ENCODE results near the gene TECPR2.
A peak's percentile ranks its signal among the peaks of the same experiment; 100 is the strongest.

Gene TECPR2, protein sequence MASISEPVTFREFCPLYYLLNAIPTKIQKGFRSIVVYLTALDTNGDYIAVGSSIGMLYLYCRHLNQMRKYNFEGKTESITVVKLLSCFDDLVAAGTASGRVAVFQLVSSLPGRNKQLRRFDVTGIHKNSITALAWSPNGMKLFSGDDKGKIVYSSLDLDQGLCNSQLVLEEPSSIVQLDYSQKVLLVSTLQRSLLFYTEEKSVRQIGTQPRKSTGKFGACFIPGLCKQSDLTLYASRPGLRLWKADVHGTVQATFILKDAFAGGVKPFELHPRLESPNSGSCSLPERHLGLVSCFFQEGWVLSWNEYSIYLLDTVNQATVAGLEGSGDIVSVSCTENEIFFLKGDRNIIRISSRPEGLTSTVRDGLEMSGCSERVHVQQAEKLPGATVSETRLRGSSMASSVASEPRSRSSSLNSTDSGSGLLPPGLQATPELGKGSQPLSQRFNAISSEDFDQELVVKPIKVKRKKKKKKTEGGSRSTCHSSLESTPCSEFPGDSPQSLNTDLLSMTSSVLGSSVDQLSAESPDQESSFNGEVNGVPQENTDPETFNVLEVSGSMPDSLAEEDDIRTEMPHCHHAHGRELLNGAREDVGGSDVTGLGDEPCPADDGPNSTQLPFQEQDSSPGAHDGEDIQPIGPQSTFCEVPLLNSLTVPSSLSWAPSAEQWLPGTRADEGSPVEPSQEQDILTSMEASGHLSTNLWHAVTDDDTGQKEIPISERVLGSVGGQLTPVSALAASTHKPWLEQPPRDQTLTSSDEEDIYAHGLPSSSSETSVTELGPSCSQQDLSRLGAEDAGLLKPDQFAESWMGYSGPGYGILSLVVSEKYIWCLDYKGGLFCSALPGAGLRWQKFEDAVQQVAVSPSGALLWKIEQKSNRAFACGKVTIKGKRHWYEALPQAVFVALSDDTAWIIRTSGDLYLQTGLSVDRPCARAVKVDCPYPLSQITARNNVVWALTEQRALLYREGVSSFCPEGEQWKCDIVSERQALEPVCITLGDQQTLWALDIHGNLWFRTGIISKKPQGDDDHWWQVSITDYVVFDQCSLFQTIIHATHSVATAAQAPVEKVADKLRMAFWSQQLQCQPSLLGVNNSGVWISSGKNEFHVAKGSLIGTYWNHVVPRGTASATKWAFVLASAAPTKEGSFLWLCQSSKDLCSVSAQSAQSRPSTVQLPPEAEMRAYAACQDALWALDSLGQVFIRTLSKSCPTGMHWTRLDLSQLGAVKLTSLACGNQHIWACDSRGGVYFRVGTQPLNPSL (N-terminal part only)

DNA sequence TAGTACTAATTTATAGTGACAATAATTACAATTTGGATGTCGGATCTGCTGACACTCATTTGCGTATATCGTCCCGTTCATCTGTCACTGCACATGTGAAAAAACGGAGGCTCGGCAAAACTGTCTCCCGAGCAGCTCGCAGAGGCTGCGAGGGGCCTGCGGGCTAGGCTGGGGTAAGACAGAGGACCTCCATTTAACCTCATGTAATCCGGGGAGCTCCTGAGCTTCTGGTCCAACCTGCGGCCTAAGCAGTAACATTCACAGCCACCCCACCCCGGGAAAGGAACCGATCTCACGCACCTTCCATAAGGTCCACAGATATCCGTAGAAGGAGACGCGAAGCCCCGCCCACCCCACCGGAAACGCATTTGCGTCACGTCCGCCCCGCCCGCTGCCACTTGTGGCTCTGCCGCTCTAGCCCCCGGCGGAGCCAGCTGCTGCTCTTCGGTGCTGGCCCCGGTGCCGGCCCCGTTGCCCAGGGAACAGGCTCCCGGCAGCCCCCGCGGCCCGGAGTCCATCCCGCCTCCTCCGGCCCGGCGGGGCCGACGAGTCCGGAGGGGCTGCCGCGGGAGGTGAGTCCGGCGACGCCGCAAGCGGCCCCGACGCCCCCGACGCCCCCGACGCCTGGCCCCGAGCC lies at the start of gene TECPR2, which contains the start of gene CINP:
Gene TECPR2, plus strand, starts transcription at position 397 of the 637 bp plus-strand sequence. CDS start 13,781 bp downstream, outside the sequence.
Gene CINP, minus strand, starts transcription at position 346 of the 637 bp plus-strand sequence. Its CDS starts 39 bp downstream, at position 307.
- peak within 1 kb of the TSS; percentile 97 for H3K27ac ChIP-seq (ENCODE audit: low read depth, low read length)
- H3K36me3 ChIP-seq (ENCODE audit: insufficient read depth, low read length) = peaks cover 8% of the 10 kb centered on the region
- H3K9ac ChIP-seq (ENCODE audit: low read length) = peak within 1 kb of the TSS; percentile 96
- no peaks in the 10 kb centered on the region for H3K9me3 ChIP-seq (ENCODE audit: low read length)
- H3K4me3 ChIP-seq (ENCODE audit: low read depth in 1 of 2, low read length in 2 of 2) = peak within 1 kb of the TSS; percentile 99
- H3K4me1 ChIP-seq (ENCODE audit: insufficient read depth, low read length) = peaks cover 29% of the 10 kb centered on the region
- H3K27me3 ChIP-seq (ENCODE audit: control insufficient read depth in 1 of 2, insufficient read depth in 2 of 2, low read length in 2 of 2) = no peaks in the 10 kb centered on the region

DNA sequence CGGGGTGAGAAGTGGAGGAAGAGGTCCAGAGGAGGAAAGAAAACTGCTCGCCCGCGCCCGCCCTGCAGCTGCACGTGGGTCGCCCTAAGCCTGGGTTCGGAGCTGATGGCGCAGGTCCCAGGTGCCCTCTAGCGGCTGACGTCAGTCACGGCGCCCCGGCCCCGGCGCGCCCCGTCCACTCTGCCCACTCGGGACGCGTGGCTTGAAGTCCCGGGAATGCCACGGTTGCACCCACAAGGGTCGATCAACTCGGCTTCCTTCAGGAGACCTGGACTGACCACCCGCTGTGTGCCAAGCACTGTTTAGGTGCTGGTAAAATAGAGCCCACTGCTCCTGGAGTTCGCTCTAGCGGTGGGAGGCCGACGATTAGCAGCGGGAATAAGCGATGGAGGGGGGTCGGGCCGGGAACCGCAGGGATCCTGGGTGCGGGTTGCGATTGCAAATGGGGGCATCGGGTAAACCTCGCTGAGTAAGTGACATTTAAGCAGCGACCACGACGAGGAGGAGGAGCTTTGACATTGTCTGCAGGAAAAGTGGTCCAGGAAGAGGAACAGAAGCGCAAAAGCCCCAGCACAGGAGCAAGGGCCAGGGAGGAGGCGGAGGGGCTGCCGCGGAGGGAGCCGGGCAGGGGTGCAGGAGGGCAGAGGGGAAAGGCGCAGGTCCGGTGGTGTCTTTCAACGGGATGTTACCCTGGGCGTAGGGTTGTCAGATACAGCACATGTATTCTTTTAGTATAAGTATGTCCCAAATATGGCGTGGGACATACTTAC lies 48.3 kb upstream of the TECPR2 start:
- Histone ChIP-seq H3K9ac (ENCODE audit: low read length) (peak overlapping the region; percentile 39), H3K27ac (ENCODE audit: low read depth, low read length) (peak overlapping the region; percentile 5), H3K4me3 (ENCODE audit: low read depth in 1 of 2, low read length in 2 of 2) (peak overlapping the region; percentile 44 to 62), H3K36me3 (ENCODE audit: insufficient read depth, low read length) (no peaks in the 10 kb centered on the region), H3K9me3 (ENCODE audit: low read length) (no peaks in the 10 kb centered on the region), H3K27me3 (ENCODE audit: control insufficient read depth in 1 of 2, insufficient read depth in 2 of 2, low read length in 2 of 2) (no peaks in the 10 kb centered on the region), H3K4me1 (ENCODE audit: insufficient read depth, low read length) (peaks cover 18% of the 10 kb centered on the region)

DNA sequence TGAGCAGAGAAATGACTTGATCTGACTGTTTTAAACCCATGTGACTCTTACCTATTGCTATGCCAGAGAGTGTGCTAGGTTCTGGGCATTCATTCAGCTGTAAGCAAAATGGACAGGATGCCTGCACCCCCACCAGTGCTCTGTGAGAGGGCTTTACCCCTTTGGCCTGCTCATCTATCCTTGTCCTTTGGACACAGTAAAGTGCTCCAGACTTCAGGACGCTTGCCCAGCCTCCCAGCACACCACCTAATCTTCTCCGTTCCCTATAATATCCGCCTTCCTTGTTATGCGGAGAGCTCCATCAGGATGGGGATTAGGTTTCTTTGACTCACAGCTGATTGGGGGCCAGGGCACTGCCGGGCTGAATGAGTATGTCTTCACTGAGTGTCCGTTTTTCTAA lies 47.6 kb upstream of the TECPR2 start:
- Histone ChIP-seq H3K4me3 (ENCODE audit: low read depth in 1 of 2, low read length in 2 of 2) (no peak overlapping the region), H3K9me3 (ENCODE audit: low read length) (no peaks in the 10 kb centered on the region), H3K27me3 (ENCODE audit: control insufficient read depth in 1 of 2, insufficient read depth in 2 of 2, low read length in 2 of 2) (no peaks in the 10 kb centered on the region), H3K36me3 (ENCODE audit: insufficient read depth, low read length) (no peaks in the 10 kb centered on the region), H3K27ac (ENCODE audit: low read depth, low read length) (no peak overlapping the region), H3K4me1 (ENCODE audit: insufficient read depth, low read length) (peaks cover 18% of the 10 kb centered on the region), H3K9ac (ENCODE audit: low read length) (no peak overlapping the region)

DNA sequence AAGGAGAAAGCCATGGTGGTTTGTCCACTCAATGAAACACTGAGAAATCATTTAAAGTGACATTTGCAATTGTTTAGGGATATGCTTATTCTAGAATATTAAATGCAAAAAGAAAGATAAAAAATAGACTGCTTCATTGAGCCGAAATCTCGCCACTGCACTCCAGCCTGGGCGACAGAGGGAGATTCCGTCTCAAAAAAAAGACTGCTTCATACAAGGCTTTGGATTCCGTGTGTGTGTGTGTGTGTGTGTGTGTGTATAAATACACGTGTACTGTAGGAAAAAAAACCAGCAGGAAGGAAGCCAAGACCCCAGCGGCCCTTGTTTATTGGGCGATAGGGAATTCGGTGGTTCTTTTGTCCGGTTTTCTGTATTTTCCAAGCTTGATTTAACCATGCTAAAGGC lies 46.4 kb upstream of the TECPR2 start:
- Histone ChIP-seq H3K4me1 (ENCODE audit: insufficient read depth, low read length) (peaks cover 18% of the 10 kb centered on the region), H3K9me3 (ENCODE audit: low read length) (no peaks in the 10 kb centered on the region), H3K9ac (ENCODE audit: low read length) (peak overlapping the region; percentile 19), H3K4me3 (ENCODE audit: low read depth in 1 of 2, low read length in 2 of 2) (peak overlapping the region; percentile 7 to 80), H3K27me3 (ENCODE audit: control insufficient read depth in 1 of 2, insufficient read depth in 2 of 2, low read length in 2 of 2) (no peaks in the 10 kb centered on the region), H3K27ac (ENCODE audit: low read depth, low read length) (peak overlapping the region; percentile 74), H3K36me3 (ENCODE audit: insufficient read depth, low read length) (no peaks in the 10 kb centered on the region)

DNA sequence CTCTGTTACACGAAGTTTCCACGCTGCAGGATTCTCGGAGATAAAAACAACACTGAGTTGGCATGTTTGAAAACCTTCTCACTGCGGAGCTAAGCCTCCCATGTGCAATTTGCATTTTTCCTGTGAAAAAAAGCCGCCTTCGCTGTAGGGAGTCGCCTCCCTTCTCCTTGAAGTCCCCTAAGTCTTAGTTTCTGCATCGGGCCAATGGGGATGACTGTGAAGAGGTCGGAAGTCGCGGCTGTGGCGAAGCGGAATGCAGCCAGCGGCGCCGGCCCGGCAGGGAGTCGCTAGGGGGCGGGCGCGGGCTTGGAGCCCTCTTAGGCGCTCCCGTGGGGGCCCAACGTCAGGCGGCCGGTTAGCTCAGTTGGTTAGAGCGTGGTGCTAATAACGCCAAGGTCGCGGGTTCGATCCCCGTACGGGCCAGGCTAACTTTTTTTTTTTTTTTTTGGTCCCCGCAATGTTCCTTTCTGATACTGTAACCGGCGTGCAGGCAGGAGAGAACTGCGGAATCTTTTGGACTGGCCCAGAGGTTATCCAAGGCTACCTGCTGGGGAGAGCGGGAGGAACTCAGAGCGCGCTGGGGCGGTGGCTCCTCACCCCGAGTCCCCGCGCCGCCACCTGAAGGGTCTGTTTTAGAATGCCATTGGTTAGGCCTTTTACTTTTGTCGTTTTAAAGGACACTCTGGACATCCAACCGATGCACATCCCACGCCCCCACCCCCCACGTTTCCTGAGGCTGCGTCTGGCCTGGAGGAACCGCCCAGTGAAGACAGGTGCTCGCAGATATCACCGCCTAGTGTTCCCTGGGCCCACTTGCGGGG lies 45.8 kb upstream of the TECPR2 start:
- Histone ChIP-seq H3K9ac (ENCODE audit: low read length) (peak overlapping the region; percentile 19), H3K27me3 (ENCODE audit: control insufficient read depth in 1 of 2, insufficient read depth in 2 of 2, low read length in 2 of 2) (no peaks in the 10 kb centered on the region), H3K36me3 (ENCODE audit: insufficient read depth, low read length) (no peaks in the 10 kb centered on the region), H3K27ac (ENCODE audit: low read depth, low read length) (peak overlapping the region; percentile 74), H3K4me3 (ENCODE audit: low read depth in 1 of 2, low read length in 2 of 2) (peak overlapping the region; percentile 38 to 80), H3K9me3 (ENCODE audit: low read length) (no peaks in the 10 kb centered on the region), H3K4me1 (ENCODE audit: insufficient read depth, low read length) (peaks cover 18% of the 10 kb centered on the region)

DNA sequence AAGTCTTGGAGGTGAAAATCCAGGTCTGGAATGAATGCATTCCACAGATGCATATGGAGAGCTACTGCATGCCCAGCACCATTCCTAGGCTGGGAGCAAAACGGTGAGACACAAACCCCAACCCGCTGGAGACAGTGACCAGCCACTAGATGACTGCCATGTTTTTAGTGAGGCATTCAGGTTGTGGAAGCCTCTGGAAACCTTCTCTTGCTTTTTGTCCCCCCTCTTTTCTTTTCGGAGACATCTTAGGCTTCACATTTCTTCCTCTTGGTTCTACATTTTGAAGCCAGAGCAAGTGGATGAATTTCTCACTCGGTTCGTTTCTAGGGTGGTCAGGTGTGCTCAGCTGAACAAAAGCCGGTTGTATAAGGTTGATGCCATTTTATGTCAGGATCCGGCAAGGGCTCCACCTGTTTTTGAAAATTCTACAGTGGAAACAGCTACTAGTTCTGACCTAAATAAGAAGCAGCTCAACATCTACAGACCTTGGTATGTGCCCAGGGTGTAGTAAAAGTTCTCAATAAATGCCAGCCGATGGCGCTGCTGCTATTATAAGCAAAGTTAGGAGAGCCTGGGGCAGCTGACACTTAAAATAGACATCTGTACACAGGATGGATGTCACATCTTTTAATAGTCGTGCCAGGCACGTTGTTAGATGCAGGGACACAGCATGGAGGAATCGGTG lies 45.0 kb upstream of the TECPR2 start:
- Histone ChIP-seq H3K9ac (ENCODE audit: low read length) (peak overlapping the region; percentile 3), H3K36me3 (ENCODE audit: insufficient read depth, low read length) (no peaks in the 10 kb centered on the region), H3K4me3 (ENCODE audit: low read depth in 1 of 2, low read length in 2 of 2) (peak overlapping the region; percentile 38 to 80), H3K9me3 (ENCODE audit: low read length) (no peaks in the 10 kb centered on the region), H3K27ac (ENCODE audit: low read depth, low read length) (peak overlapping the region; percentile 74), H3K27me3 (ENCODE audit: control insufficient read depth in 1 of 2, insufficient read depth in 2 of 2, low read length in 2 of 2) (no peaks in the 10 kb centered on the region), H3K4me1 (ENCODE audit: insufficient read depth, low read length) (peaks cover 18% of the 10 kb centered on the region)

DNA sequence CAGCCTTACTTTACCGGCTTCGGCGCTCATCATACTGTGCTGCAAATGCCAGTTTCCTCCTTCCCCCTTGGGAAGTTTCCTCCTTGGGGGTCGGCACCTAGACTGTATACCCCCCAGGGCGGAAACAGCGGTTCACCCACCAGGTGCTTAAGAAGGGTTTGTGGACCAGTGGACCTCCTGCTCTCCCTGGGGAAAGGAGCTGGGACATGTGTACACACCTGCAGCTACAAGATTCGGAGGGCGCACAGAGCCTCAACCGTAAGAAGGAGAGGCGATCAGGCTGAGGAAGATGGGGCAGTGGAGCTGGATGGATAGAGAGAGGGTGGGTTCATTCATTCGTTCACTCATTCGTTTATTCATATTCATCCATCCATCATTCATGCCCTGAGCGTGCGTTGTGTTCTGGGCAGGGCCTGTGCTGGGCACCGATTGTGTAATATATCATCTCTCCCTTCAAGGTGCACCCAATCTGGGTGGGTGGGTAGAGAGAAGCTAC lies 43.9 kb upstream of the TECPR2 start:
- Histone ChIP-seq H3K36me3 (ENCODE audit: insufficient read depth, low read length) (no peaks in the 10 kb centered on the region), H3K9ac (ENCODE audit: low read length) (peak overlapping the region; percentile 94), H3K9me3 (ENCODE audit: low read length) (no peaks in the 10 kb centered on the region), H3K4me1 (ENCODE audit: insufficient read depth, low read length) (peaks cover 13% of the 10 kb centered on the region), H3K4me3 (ENCODE audit: low read depth in 1 of 2, low read length in 2 of 2) (peak overlapping the region; percentile 72 to 73), H3K27ac (ENCODE audit: low read depth, low read length) (peak overlapping the region; percentile 87), H3K27me3 (ENCODE audit: control insufficient read depth in 1 of 2, insufficient read depth in 2 of 2, low read length in 2 of 2) (no peaks in the 10 kb centered on the region)

DNA sequence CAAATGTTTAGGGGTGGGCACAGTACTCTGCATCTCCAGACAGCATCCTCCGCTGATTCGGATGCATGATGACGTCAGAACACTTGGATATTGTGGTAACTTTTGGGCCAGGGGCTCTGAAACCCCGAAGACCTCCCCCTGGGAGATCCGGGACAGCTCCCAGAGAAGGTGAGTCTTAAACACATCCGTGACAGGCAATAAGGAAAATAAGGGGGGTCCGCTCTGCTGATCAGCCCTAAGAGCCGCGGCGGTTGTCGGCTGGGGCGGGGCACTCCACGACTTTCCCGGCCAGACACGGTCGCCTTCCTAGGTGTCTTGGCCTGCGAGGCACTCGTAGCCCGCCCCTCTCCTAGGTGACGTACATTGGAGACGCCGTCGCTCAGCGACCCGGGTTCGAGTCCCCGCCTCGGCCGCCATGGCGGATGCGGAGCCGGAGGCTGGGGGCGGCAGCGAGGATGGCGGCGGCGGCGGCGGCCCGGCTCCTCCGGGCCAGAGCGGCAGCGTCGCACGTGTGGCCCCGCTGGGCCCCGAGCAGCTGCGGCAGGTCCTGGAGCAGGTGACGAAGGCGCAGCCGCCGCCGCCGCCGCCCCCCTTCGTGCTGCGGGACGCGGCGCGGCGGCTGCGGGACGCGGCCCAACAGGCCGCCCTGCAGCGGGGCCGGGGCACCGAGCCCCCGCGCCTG lies 43.2 kb upstream of the TECPR2 start, which contains the start of gene ZNF839:
Gene ZNF839, plus strand, starts transcription at position 396 of the 682 bp plus-strand sequence. Its CDS starts 20 bp downstream, at position 416.
- Histone ChIP-seq H3K4me3 (ENCODE audit: low read depth in 1 of 2, low read length in 2 of 2) (peak within 1 kb of the TSS; percentile 73 to 80), H3K4me1 (ENCODE audit: insufficient read depth, low read length) (peaks cover 13% of the 10 kb centered on the region), H3K9ac (ENCODE audit: low read length) (peak within 1 kb of the TSS; percentile 94), H3K27ac (ENCODE audit: low read depth, low read length) (peak within 1 kb of the TSS; percentile 87), H3K36me3 (ENCODE audit: insufficient read depth, low read length) (no peaks in the 10 kb centered on the region), H3K27me3 (ENCODE audit: control insufficient read depth in 1 of 2, insufficient read depth in 2 of 2, low read length in 2 of 2) (no peaks in the 10 kb centered on the region), H3K9me3 (ENCODE audit: low read length) (no peaks in the 10 kb centered on the region)

Measured in muscle layer of colon (tissue), 2 donors.